Muscle of back (tissue), 11 donors: ENCODE data around the gene MAP3K4. TPM values are rescaled to one million over a fixed set of nuclear protein-coding genes. Genes with fewer than 3 reads are reported as not detected.

Experiments used
- DNase-seq, 3 donors: peaks; one replicate each; pipeline versions ENCODE4 v3.0.0 to v3.0.0-alpha.2; 2013
- polyA plus RNA-seq, 10 donors: library from polyadenylated mRNA; unstranded; fragments of 120-200 nt; gene quantifications; one replicate each; pipeline ENCODE4 v1.2.1, GENCODE V29; 2013; ENCODE audit not compliant: insufficient read length in 10 of 10

MAP3K4 gene
- polyA plus RNA-seq, 10 donors = 15.0 to 29.1 (median 22.0) TPM

GRCh38 chr6:161035981-161036263 is 44.4 kb downstream of the MAP3K4 start:
- no peak for DNase-seq

- DNase-seq = no peak
Measured at GRCh38 chr6:161037873-161038228, 46.3 kb downstream of the MAP3K4 start.

- DNase-seq = peak; percentile 54 to 91 (median 62)
Measured at GRCh38 chr6:161038229-161039031, 46.9 kb downstream of the MAP3K4 start.

GRCh38 chr6:161041274-161041673 is 49.7 kb downstream of the MAP3K4 start:
- DNase-seq = no peak

- no peak for DNase-seq
Measured at GRCh38 chr6:161044335-161044734, 52.8 kb downstream of the MAP3K4 start.

- DNase-seq = peak; percentile 77 to 90 (median 84)
Measured at GRCh38 chr6:161048641-161049040, 57.1 kb downstream of the MAP3K4 start.

GRCh38 chr6:161050134-161050765 is 58.7 kb downstream of the MAP3K4 start:
- DNase-seq = no peak

- DNase-seq = no peak
Measured at GRCh38 chr6:161053103-161053502, 61.5 kb downstream of the MAP3K4 start.

- DNase-seq = no peak
Measured at GRCh38 chr6:161054876-161055275, 63.3 kb downstream of the MAP3K4 start.

GRCh38 chr6:161056451-161056850 is 64.9 kb downstream of the MAP3K4 start:
- no peak for DNase-seq

GRCh38 chr6:161057103-161058091 is 65.8 kb downstream of the MAP3K4 start:
- no peak for DNase-seq

- DNase-seq = no peak
Measured at GRCh38 chr6:161058741-161059140, 67.2 kb downstream of the MAP3K4 start.

- DNase-seq = no peak
Measured at GRCh38 chr6:161061576-161061975, 70.0 kb downstream of the MAP3K4 start.

GRCh38 chr6:161064915-161065314 is 73.3 kb downstream of the MAP3K4 start:
- no peak for DNase-seq

- peak in 1 of 3 donors; percentile 19 for DNase-seq
Measured at GRCh38 chr6:161066511-161066910, 74.9 kb downstream of the MAP3K4 start.

GRCh38 chr6:161067749-161068148 is 76.2 kb downstream of the MAP3K4 start:
- DNase-seq = no peak

- no peak for DNase-seq
Measured at GRCh38 chr6:161068321-161068741, 76.8 kb downstream of the MAP3K4 start.

- DNase-seq = no peak
Measured at GRCh38 chr6:161073930-161074329, 82.4 kb downstream of the MAP3K4 start.

GRCh38 chr6:161074496-161075121 is 83.0 kb downstream of the MAP3K4 start:
- DNase-seq = no peak

GRCh38 chr6:161076181-161076677 is 84.7 kb downstream of the MAP3K4 start:
- no peak for DNase-seq

- DNase-seq = peak in 1 of 3 donors; percentile 61
Measured at GRCh38 chr6:161079566-161080262, 88.1 kb downstream of the MAP3K4 start.
